Measurements from ENCODE around the gene TBCD. TPM values are rescaled to one million over a fixed set of nuclear protein-coding genes. Genes with fewer than 3 reads are reported as not detected.

TBCD gene
- total RNA-seq, 1 donor from 2014 or later: 49.9 TPM

- ChIA-PET POLR2A (no interaction called here), CTCF (no interaction called here)
- no peak for TF ChIP-seq CTCF (IDR thresholded peaks at IDR 0.05)
- H3K4me3 Mint-ChIP-seq: no peak overlapping the region
- ATAC-seq (ENCODE audit: low read depth) (no peak), DNase-seq (no peak)
- no peaks in the 10 kb centered on the region for H3K9me3 Mint-ChIP-seq
- H3K4me1 Mint-ChIP-seq: peaks cover 10% of the 10 kb centered on the region
- no peaks in the 10 kb centered on the region for H3K27me3 Mint-ChIP-seq
- no peak overlapping the region for H3K27ac Mint-ChIP-seq
- peaks cover 57% of the 10 kb centered on the region for H3K36me3 Mint-ChIP-seq (ENCODE audit: low read depth)
- intact Hi-C loops (cut with micrococcal nuclease): no loop called here
Observed at GRCh38 chr17:82722341-82723013, 29.4 kb upstream of the TBCD start.

DNA sequence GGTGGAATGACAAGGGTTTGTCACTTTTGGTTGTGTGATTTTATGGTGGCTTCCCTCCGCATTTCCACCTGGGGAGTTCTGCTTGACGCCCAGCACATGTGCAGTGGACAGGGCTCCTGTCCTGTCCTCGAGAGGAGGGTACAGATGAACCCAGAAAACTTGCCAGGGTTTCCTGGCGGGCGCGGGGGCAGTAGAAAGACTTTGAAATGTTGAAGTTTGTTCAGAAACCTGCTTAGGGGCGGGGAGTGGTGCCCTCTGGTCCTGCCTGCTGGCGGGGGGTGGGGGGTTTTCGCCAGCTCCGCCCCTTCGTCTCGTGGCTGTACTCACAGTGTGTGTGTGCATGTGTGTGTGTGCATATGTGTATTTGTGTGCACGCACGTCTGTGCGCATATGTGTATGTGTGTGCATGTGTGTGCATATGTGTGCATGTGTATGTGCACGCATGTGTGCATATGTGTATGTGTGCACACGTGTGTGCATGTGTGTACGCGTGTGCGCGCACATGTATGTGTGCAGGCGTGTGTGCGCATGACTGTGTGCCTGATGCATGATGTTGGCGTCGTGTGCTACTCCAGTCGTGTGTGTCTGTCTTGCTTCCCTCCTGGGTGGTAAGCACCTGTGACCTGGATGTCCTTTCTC lies 28.6 kb upstream of the TBCD start:
- Mint-ChIP-seq H3K27me3 (no peaks in the 10 kb centered on the region), H3K27ac (no peak overlapping the region), H3K9me3 (no peaks in the 10 kb centered on the region), H3K36me3 (ENCODE audit: low read depth) (peaks cover 60% of the 10 kb centered on the region), H3K4me1 (peaks cover 2% of the 10 kb centered on the region), H3K4me3 (no peak overlapping the region)
- ChIA-PET POLR2A (no interaction called here), CTCF (no interaction called here)
- intact Hi-C loops (cut with micrococcal nuclease): no loop called here
- TF ChIP-seq CTCF (IDR thresholded peaks at IDR 0.05): no peak
- ATAC-seq (ENCODE audit: low read depth): no peak
- no peak for DNase-seq

GRCh38 chr17:82726427-82726826 lies 25.4 kb upstream of the TBCD start:
- ChIA-PET POLR2A (no interaction called here), CTCF (no interaction called here)
- no peak for ATAC-seq (ENCODE audit: low read depth)
- Mint-ChIP-seq H3K36me3 (ENCODE audit: low read depth) (peaks cover 56% of the 10 kb centered on the region), H3K4me1 (no peaks in the 10 kb centered on the region), H3K27ac (no peak overlapping the region), H3K4me3 (no peak overlapping the region), H3K27me3 (no peaks in the 10 kb centered on the region), H3K9me3 (no peaks in the 10 kb centered on the region)
- TF ChIP-seq CTCF (IDR thresholded peaks at IDR 0.05): no peak
- DNase-seq: no peak
- intact Hi-C loops (cut with micrococcal nuclease): no loop called here

GRCh38 chr17:82729479-82730260 lies 22.2 kb upstream of the TBCD start:
- CTCF ChIA-PET: no interaction called here
- no peak overlapping the region for H3K4me3 Mint-ChIP-seq
- H3K27me3 Mint-ChIP-seq: no peaks in the 10 kb centered on the region
- H3K36me3 Mint-ChIP-seq (ENCODE audit: low read depth): peaks cover 55% of the 10 kb centered on the region
- DNase-seq: no peak
- H3K27ac Mint-ChIP-seq: no peak overlapping the region
- no peak for ATAC-seq (ENCODE audit: low read depth)
- H3K9me3 Mint-ChIP-seq: peaks cover 7% of the 10 kb centered on the region
- TF ChIP-seq CTCF (IDR thresholded peaks at IDR 0.05): no peak
- H3K4me1 Mint-ChIP-seq: no peaks in the 10 kb centered on the region
- intact Hi-C loops (cut with micrococcal nuclease): no loop called here
- POLR2A ChIA-PET: no interaction called here

- ATAC-seq (ENCODE audit: low read depth) (no peak), DNase-seq (no peak)
- H3K4me3 Mint-ChIP-seq: no peak overlapping the region
- ChIA-PET CTCF (no interaction called here), POLR2A (no interaction called here)
- no peak for TF ChIP-seq CTCF (IDR thresholded peaks at IDR 0.05)
- H3K27me3 Mint-ChIP-seq: peaks cover 6% of the 10 kb centered on the region
- peaks cover 43% of the 10 kb centered on the region for H3K36me3 Mint-ChIP-seq (ENCODE audit: low read depth)
- peaks cover 6% of the 10 kb centered on the region for H3K4me1 Mint-ChIP-seq
- H3K9me3 Mint-ChIP-seq: peaks cover 7% of the 10 kb centered on the region
- no peak overlapping the region for H3K27ac Mint-ChIP-seq
- intact Hi-C loops (cut with micrococcal nuclease): no loop called here
Observed at GRCh38 chr17:82732118-82732743, 19.6 kb upstream of the TBCD start.

Data from activated B cell treated with CpG ODN at 0.5 μM for 24 hours (primary cell).